Lower leg skin (tissue), 4 donors: ENCODE measurements around the gene NPHP3. TPM values are rescaled to one million over a fixed set of nuclear protein-coding genes. Genes with fewer than 3 reads are reported as not detected.

Source experiments
- DNase-seq, 2 donors: peaks; one replicate each; pipeline ENCODE4 v3.0.0-alpha.2; 2019; ENCODE audit warnings: low spot score in 2 of 2
- H3K4me3 ChIP-seq: fragments of 200-600 bp; sonication (generic); 2 replicates; pipeline ENCODE4 v1.5.1; 2017; ENCODE audit warnings: mild to moderate bottlenecking, low read depth; ENCODE audit not compliant: poor library complexity, severe bottlenecking
- POLR2A ChIP-seq, 2 donors: fragments of 450-650 bp; IDR thresholded peaks; one replicate each; pipeline ENCODE4 v1.6.1; 2016 to 2017; ENCODE audit warnings: antibody characterized with exemption in 2 of 2, mild to moderate bottlenecking in 1 of 2, moderate library complexity in 1 of 2
- WGBS, 2 donors: methylation state at CpG; one replicate each; pipeline ENCODE4 v1.1.5; 2018; 5-methylcytosine and 5-hydroxymethylcytosine counted together
- intact Hi-C: fragments of 100-400 bp; cut with DNase I; formaldehyde crosslinking; loops from one replicate; pipeline ENCODE4 v1.15.0; 2023; ENCODE audit warnings: low total_unique reads
- total RNA-seq, 4 donors: library from RNA; depleted of rRNA; stranded (reverse); fragments of >200 nt; gene quantifications; one replicate each; pipeline ENCODE4 v1.1.0, GENCODE V29; 2016
- TF ChIP-seq, protein P1 (sequence below), 3 donors: fragments of 450-650 bp; IDR thresholded peaks; one replicate each; pipeline ENCODE4 v1.5.1; 2016; ENCODE audit warnings: antibody characterized with exemption in 3 of 3, mild to moderate bottlenecking in 3 of 3, moderate library complexity in 2 of 3

Gene NPHP3
- total RNA-seq, 4 donors from 2014 or later = 16.3 to 37.1 (median 30.2) TPM

DNA sequence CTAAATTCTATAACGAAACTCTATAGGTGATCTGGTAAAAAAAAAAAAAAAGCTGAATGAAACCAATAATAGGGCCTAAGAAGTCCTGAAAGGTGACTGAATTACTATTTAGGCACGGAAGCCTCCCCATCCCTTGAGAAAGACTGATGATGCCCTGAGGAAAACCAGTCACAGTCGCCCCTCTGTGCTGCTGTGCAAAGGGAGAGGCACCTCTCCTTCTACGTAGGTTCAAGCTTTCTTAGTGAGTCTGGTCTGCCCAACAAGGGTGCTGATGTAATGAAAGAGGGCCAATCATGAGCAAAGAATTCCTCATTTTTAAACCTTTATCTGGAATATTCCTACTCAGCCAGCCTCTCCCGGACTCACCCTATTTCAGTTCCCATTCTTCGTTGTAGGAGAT lies 11.9 kb downstream of the NPHP3 start:
- DNase-seq = no peak
- WGBS, 2 donors = 91 to 93% methylated on average over 6 of the region's 6 CpGs
- intact Hi-C loops = no loop called here
- no peak overlapping the region for H3K4me3 ChIP-seq
- TF ChIP-seq, protein P1, sequence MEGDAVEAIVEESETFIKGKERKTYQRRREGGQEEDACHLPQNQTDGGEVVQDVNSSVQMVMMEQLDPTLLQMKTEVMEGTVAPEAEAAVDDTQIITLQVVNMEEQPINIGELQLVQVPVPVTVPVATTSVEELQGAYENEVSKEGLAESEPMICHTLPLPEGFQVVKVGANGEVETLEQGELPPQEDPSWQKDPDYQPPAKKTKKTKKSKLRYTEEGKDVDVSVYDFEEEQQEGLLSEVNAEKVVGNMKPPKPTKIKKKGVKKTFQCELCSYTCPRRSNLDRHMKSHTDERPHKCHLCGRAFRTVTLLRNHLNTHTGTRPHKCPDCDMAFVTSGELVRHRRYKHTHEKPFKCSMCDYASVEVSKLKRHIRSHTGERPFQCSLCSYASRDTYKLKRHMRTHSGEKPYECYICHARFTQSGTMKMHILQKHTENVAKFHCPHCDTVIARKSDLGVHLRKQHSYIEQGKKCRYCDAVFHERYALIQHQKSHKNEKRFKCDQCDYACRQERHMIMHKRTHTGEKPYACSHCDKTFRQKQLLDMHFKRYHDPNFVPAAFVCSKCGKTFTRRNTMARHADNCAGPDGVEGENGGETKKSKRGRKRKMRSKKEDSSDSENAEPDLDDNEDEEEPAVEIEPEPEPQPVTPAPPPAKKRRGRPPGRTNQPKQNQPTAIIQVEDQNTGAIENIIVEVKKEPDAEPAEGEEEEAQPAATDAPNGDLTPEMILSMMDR (IDR thresholded peaks at IDR 0.05) = no peak

DNA sequence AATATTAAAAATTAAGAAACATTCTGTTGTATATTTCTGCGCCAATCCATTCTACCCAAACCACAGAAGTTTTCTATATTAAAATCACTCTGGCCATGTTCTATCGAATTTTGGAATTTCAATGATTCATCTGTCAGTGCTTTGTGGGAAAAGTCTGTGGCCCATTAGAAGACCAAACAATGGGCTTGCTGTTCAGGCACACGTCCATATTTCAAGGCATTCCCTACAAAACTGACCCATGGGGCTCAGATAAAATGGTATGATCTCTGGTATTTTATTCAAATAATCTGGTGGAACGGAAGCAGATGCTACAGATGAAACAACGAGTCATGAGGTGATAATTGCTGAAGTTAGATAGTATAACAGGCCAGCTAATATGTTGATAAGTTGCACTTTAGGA lies 12.4 kb downstream of the NPHP3 start:
- no peak for TF ChIP-seq POLR2A (IDR thresholded peaks at IDR 0.05)
- TF ChIP-seq, protein P1 (IDR thresholded peaks at IDR 0.05) = no peak
- no peak overlapping the region for H3K4me3 ChIP-seq
- WGBS, 2 donors = 86 to 88% methylated on average over 5 of the region's 5 CpGs
- no peak for DNase-seq
- intact Hi-C loops = no loop called here

DNA sequence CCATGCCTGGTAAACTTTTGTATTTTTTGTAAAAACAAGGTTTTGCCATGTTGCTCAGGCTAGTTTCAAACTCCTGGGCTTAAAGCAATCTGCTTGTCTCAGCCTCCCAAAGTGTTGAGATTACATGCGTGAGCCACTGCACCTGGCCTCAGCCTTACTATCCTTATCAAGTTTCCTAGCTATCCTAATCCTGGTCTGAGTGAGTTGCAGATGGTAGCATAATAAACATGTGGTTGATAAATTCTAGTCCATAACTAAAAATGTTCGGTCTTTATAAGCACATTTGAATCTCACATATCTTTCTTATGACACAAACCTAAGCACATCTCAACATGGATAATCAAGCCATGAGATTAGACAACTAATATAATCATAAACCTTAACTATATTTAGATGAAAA lies 18.5 kb downstream of the NPHP3 start:
- WGBS, 2 donors = 92 to 98% methylated on average over 2 of the region's 2 CpGs
- intact Hi-C loops = no loop called here
- no peak for DNase-seq
- TF ChIP-seq POLR2A (IDR thresholded peaks at IDR 0.05) = no peak
- TF ChIP-seq, protein P1 (IDR thresholded peaks at IDR 0.05) = no peak
- H3K4me3 ChIP-seq = no peak overlapping the region

DNA sequence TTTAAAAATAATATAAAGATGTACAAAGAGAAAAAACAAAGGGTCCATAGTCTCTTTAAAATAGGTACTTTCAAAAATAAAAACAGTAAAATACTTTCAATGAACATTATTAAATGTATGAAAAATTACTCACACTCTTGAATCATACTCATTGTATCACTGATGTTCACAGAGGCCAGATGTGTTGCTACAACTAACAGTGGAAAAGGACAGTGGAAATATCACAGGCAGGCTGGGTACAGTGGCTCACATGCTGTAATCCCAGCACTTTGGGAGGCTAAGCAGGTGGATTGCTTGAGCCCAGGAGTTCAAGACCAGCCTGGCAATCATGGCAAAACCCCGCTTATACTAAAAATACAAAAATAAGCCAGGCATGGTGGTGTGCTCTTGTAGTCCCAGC lies 26.8 kb downstream of the NPHP3 start:
- intact Hi-C loops = no loop called here
- no peak for TF ChIP-seq POLR2A (IDR thresholded peaks at IDR 0.05)
- TF ChIP-seq, protein P1 (IDR thresholded peaks at IDR 0.05) = no peak
- DNase-seq = no peak
- H3K4me3 ChIP-seq = no peak overlapping the region
- whole genome bisulfite sequencing, 2 donors = 84 to 100% methylated on average over 1 of the region's 1 CpG

DNA sequence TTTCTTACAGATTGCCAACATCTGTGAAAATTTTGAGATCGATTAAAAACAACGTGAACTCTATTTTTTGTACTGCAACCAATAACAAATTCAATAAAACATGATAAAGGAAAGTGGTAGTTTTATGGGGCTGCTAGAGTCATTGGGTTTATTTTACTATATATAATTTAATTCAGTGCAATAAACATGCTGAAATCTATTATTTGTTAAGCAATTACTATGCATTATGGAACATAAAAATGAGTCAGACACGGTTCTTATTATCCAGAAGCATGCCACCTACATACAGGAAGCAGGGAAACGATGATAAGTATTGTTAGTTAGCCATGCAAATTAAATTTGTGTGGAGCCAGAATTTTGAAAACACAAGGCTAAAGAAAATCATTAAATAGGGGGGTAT lies 27.2 kb downstream of the NPHP3 start:
- 43 to 67% methylated on average over 4 of the region's 4 CpGs for WGBS, 2 donors
- no peak overlapping the region for H3K4me3 ChIP-seq
- DNase-seq = no peak
- intact Hi-C loops = no loop called here
- TF ChIP-seq, protein P1 (IDR thresholded peaks at IDR 0.05) = no peak
- TF ChIP-seq POLR2A (IDR thresholded peaks at IDR 0.05) = no peak

DNA sequence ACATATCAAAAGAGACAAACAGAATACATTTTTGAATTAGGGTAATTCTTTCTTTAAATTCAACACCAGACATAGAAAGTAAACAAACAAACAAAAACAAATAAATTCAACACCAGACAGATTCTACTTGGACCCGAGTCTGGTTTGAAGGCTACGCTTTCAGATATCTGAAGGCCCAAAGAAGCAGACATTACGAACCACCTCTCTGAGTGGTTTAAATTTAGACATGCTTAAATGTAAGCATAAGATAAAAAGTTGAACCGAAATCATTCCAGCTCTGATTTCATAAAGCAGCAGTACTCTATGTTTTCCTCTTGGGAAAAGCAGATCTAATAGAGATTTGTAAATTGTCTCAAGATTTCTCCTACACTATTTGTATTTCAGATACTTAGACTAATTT lies 32.2 kb downstream of the NPHP3 start:
- H3K4me3 ChIP-seq = no peak overlapping the region
- DNase-seq = no peak
- no peak for TF ChIP-seq POLR2A (IDR thresholded peaks at IDR 0.05)
- TF ChIP-seq, protein P1 (IDR thresholded peaks at IDR 0.05) = no peak
- WGBS, 2 donors = 96% methylated on average over 4 of the region's 4 CpGs
- intact Hi-C loops = no loop called here
